HepG2 (cell line): Measurements from ENCODE around the gene IL22RA1.

Experiments
- ASH2L ChIP-seq: fragments of 300-600, 200-600 bp; sonication (generic); IDR thresholded peaks from 2 replicates; pipeline ENCODE4 v1.7.0; 2017; ENCODE audit warnings: low read depth, mild to moderate bottlenecking, moderate library complexity, mixed read lengths, low read length; ENCODE audit not compliant: insufficient read length
- CTCF ChIP-seq: sonication (generic); formaldehyde crosslinking; IDR thresholded peaks from 2 replicates; pipeline ENCODE4 v1.5.0; 2020; ENCODE audit warnings: mild to moderate bottlenecking, missing genetic modification reagents, moderate library complexity
- HCFC1 ChIP-seq: fragments of 150-350 bp; IDR thresholded peaks from 2 replicates; pipeline ENCODE4 v1.6.1; 2014; ENCODE audit warnings: low read depth, low read length
- ZNF317 ChIP-seq: sonication (generic); formaldehyde crosslinking; IDR thresholded peaks from 2 replicates; pipeline ENCODE4 v1.5.0; 2020; ENCODE audit warnings: mild to moderate bottlenecking, missing genetic modification reagents
- ZNF335 ChIP-seq: sonication (generic); formaldehyde crosslinking; IDR thresholded peaks from 2 replicates; pipeline ENCODE4 v1.4.0; 2020; ENCODE audit warnings: missing genetic modification reagents

GRCh38 chr1:24103408-24103807, 39.5 kb downstream of the IL22RA1 start:
- TF ChIP-seq ASH2L: no peak
- no peak for TF ChIP-seq ZNF335
- no peak for TF ChIP-seq HCFC1
- no peak for TF ChIP-seq ZNF317 (CRISPR knock-in tag)
- no peak for TF ChIP-seq CTCF
